ENCODE results near the gene TTC33.
"Not testable (repeated sequence)": the region's sequence is repeated elsewhere in the genome, so short reads cannot be mapped to it uniquely, and the experiment has no call there.

The TTC33 gene

DNA sequence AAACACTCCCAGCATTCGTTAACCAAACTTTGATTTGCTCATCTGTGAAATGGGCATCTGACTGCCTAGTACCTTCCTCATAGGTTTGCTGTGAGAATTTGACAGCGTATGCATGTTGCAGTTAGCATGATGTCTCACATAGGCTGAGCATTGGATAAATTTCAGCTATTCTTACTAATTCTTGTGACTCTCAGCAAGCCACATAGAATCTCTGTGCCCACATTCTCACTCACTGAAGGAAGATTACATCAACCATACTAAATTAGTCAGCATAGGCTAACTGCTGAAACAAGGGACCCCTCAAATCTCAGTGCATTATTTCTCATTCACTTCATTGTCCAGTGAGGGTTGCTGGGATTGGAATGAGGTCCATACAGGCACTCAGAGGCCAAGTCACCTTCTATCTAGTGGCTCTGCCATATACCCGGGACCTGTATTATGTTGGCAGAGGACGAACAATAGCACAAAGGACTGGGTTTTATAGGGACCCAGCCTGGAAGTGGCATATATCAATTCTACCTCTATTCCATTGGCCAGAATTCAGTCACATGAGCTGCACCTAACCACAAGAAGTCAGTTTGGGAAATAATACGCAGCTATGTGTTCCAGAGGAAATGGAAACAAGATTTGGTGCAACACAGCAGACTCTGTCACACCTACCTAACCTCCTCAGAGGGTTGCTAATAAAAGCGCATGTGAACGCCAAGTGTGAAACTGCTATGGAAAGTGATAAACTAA lies 80.2 kb downstream of the TTC33 start:
- DNase-seq (ENCODE audit: insufficient read length, low spot score) (no peak), FAIRE-seq (no peak)
- TF ChIP-seq POLR2A (IDR thresholded peaks at IDR 0.05; ENCODE audit: low read depth, low read length): no peak

DNA sequence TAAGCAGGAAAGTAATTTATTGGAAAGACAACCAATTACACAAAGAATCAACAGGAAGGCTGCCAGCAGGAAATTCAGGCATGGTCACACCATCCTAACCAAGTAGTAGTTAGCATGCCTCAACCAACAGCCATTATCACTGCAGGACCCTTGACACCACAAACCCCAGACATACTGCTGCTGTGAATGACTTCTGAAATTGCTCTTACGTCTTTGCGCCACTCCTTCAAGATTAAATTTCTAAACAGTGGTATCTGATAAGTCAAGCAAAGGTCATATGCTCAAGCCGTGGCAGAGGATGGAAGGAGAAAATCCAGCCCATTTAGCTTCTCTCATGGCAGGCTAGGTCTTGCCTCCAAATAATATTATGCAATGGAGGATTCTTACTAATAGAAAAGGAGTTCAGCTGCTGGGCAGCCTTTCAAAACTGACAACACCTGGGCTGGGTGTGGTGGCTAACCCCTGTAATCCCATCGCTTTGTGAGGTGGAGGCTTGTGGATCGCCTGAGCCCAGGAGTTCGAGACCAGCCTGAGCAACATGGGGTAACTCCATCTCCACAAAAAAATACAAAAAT lies 81.0 kb downstream of the TTC33 start:
- FAIRE-seq: no peak
- no peak for TF ChIP-seq POLR2A (IDR thresholded peaks at IDR 0.05; ENCODE audit: low read depth, low read length)
- DNase-seq (ENCODE audit: insufficient read length, low spot score): no peak

DNA sequence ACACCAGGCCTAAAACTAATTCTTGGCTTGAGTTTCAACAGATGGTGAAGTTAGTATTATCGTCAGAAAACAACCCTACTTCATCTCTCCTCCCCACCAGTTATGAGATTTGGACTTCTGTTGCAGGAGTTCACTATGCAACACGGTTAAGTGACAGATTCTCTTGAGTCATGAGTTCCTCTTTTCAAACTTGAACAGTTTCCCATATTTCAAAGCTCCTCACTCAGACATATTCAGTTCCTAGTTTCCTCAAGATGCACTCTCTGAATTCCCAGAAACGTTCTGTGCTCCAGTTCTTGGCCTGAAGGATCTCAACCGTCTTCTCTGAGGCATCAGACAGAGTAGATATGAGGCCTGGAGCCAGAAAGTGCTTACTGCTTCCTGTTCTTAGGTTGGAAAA lies 83.3 kb downstream of the TTC33 start:
- no peak for FAIRE-seq
- DNase-seq (ENCODE audit: insufficient read length, low spot score): no peak
- TF ChIP-seq POLR2A (IDR thresholded peaks at IDR 0.05; ENCODE audit: low read depth, low read length): no peak

DNA sequence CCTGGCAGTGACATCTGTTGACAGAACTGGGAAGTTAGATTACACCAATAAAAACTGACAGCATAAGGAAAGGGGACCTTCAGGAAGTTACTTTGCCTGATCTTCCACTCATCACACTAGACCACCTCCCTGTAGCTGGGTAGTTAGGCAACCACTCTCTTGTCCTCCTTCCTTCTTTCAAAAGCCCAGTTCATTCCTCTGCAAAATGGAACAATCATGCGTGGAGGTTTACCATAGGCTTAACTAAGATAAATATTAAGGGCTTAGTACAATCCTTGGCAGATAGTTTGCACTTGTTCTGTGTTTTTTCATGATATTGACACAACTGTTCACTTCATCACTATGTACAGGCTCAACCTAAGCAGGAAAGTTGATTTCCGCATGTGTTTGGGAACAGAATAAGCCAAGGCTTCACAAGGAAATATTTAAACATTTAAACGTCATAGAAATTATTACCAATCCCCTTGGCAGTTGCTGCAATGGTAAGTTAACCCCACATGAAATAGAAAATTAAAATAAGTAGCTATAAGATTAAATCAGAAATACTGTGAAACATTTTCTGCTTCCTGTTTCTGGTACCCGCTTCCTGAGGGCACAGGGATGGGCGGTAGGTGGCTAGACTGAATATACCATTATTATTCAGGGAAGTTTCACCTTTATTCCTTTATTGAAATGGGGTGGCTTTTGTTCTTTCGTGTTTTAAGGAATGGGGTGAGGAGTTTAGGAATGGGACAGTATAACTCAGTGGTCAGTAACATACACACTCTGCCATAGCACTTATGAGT lies 86.0 kb downstream of the TTC33 start:
- DNase-seq (ENCODE audit: insufficient read length, low spot score) (no peak), FAIRE-seq (no peak)
- no peak for TF ChIP-seq POLR2A (IDR thresholded peaks at IDR 0.05; ENCODE audit: low read depth, low read length)

DNA sequence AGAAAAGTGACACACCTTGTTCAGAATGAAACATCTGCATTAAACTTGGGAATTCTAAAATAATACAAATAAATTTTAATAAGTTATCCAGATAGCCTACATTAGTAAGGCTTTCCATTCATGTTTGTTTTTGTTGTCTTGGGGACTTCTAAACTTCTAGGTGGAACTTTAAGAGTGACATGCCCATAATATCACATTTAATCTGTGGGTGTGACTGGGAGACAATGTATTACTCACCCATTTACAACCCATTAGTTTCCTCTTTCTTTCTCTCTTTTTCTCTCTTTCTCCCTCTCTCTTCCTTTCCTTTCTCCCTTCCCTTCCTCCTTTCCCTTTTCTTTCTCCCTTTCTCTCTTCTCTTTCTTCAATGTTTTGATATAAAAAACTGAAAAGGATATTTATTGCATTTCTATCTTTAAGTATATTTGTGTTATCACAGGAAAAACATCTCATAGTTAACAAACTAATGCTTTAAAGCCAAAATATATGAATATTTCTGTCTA lies 88.5 kb downstream of the TTC33 start:
- DNase-seq (ENCODE audit: insufficient read length, low spot score) (no peak), FAIRE-seq (peak; percentile 45)
- no peak for TF ChIP-seq POLR2A (IDR thresholded peaks at IDR 0.05; ENCODE audit: low read depth, low read length)

DNA sequence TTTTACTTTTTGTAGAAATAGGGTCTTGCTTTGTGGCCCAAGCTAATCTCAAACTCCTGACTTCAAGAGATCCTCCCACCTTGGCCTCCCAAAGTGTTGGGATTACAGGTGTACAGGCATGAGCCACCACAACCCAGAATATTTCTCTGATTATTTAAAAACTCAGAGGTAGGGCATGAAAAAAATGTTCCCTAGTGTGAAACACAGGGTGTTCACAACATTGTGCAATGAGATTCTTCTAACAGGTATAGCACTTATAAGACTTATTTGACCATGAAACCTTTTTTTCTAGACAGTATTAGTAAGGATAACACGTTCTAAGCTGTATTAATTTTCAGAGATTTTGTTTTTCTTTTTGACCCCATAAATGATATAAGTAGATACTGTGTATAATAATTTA lies 89.1 kb downstream of the TTC33 start:
- FAIRE-seq (peak; percentile 27), DNase-seq (ENCODE audit: insufficient read length, low spot score) (no peak)
- no peak for TF ChIP-seq POLR2A (IDR thresholded peaks at IDR 0.05; ENCODE audit: low read depth, low read length)

DNA sequence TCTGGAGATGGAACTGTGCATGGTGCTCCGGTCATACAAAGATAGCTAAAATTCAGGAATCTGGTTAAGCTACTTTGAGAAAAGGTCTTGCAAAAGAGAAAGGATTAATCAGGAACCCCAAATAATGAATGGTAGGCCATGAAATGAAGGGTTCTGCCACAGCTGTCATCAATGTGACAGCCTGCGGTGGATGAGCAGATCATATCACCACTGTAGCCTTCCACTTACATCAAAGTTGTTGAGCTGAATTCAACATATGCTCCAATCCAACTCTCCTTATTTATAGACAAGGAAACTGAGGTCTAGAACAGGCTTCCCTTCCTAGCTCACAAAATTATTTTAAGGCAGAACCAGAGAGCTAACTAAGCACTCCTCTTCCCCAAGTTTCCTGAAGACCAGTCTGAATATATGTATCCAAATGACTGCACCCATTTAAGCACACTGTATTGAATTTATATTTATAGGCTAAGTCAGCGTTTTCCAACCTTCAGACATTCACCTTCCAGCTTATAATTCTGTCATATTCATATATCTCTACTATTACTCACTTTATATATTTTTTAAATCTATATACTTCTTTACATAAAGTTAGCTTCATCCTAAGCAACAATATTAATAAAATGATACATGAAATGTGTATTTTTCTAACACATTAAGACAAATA lies 90.0 kb downstream of the TTC33 start:
- DNase-seq (ENCODE audit: insufficient read length, low spot score) (no peak), FAIRE-seq (no peak)
- no peak for TF ChIP-seq POLR2A (IDR thresholded peaks at IDR 0.05; ENCODE audit: low read depth, low read length)

DNA sequence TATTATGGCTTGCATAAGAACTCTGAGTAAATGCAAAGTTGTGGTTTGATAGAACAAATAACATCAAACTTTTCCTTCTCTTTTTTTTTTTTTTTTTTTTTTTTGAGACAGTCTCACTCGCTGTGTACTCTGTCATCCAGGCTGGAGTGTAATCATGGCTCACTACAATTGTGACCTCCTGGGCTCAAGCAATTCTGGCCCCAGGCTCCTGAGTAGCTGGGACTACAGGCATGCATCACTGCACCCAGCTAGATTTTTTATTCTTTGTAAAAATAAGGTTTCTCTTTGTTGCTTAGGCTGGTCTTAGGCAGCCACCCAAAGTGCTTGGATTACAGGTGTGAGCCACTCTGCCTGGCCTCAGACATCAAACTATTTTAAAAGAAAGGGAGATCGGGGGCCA lies 95.0 kb downstream of the TTC33 start:
- DNase-seq (ENCODE audit: insufficient read length, low spot score): no peak
- no peak for TF ChIP-seq POLR2A (IDR thresholded peaks at IDR 0.05; ENCODE audit: low read depth, low read length)
- no peak for FAIRE-seq

DNA sequence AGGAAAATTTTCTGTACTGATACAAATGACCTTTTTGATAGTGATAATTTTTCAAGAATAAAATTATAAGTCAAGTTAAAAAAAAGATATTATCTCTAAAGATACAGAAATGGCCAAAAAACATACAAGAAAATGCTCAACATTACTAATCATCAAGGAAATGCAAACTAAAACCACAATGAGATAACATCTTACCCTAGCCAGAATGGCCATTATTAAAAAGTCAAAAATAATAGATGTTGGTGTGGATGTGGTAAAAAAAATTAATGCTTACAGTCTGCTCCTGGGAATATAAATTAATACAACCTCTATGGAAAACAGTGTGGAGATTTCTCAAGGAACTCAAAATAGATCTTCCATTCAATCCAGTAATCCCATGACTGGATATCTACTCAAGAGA lies 99.0 kb downstream of the TTC33 start:
- no peak for TF ChIP-seq POLR2A (IDR thresholded peaks at IDR 0.05; ENCODE audit: low read depth, low read length)
- DNase-seq (ENCODE audit: insufficient read length, low spot score): no peak
- no peak for FAIRE-seq

DNA sequence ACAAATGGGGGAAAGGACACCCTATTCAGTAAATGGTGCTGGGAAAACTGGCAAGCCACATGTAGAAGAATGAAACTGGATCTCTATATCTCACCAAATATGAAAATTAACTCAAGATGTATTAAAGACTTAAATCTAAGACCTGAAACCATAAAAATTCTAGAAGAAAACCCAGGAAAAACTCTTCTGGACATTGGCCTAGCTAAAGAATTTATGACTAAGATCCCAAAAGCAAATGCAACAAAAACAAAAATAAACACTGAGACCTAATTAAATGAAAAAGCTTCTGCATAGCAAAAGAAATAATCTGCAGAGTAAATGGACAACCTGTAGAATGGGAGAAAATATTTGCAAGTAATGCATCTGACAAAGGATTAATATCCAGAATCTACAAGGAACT lies 99.7 kb downstream of the TTC33 start:
- FAIRE-seq; DNase-seq (ENCODE audit: insufficient read length, low spot score): not testable (repeated sequence)

DNA sequence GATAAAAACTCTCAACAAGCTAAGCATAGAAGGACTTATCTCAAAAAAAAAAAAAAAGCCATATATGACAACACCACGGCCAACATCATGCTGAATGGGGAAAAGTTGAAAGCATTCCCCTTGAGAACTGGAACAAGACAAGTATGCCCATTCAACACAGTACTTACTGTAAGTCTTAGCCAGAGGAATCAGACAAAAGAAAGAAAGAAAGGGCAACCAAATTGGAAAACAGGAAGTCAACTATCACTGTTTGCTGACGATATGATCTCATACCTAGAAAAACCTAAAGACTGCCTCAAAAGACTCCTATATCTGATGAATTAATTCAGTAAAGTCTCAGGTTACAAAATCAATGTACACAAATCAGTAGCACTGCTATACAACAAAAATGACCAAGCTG lies 100.6 kb downstream of the TTC33 start:
- FAIRE-seq (no peak), DNase-seq (ENCODE audit: insufficient read length, low spot score) (no peak)
- TF ChIP-seq POLR2A (IDR thresholded peaks at IDR 0.05; ENCODE audit: low read depth, low read length): no peak

DNA sequence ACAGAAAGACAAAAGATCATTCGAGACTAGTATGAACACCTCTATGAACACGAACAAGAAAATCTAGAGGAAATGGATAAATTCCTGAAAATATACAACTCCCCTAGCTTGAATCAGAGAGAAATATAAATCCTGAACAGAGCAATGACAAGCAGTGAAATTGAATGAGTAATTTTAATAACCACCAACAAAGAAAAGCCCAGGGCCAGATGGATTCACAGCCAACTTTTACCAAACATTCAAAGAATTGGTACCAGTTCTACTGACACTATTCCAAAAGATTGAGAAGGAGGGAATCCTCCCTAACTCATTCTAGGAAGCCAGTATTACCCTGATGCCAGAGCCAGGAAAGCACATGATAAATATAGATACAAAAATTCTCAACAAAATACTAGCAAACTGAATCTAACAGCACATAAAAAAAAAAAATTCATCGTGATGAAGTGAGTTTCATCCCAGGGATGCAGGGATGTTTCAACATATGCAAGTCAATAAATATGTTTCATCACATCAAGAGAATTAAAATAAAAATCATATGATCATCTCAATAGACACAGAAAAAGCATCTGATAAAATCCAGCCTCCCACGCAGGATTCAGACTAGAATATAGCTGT lies 101.3 kb downstream of the TTC33 start:
- FAIRE-seq: no peak
- DNase-seq (ENCODE audit: insufficient read length, low spot score): no peak
- no peak for TF ChIP-seq POLR2A (IDR thresholded peaks at IDR 0.05; ENCODE audit: low read depth, low read length)

DNA sequence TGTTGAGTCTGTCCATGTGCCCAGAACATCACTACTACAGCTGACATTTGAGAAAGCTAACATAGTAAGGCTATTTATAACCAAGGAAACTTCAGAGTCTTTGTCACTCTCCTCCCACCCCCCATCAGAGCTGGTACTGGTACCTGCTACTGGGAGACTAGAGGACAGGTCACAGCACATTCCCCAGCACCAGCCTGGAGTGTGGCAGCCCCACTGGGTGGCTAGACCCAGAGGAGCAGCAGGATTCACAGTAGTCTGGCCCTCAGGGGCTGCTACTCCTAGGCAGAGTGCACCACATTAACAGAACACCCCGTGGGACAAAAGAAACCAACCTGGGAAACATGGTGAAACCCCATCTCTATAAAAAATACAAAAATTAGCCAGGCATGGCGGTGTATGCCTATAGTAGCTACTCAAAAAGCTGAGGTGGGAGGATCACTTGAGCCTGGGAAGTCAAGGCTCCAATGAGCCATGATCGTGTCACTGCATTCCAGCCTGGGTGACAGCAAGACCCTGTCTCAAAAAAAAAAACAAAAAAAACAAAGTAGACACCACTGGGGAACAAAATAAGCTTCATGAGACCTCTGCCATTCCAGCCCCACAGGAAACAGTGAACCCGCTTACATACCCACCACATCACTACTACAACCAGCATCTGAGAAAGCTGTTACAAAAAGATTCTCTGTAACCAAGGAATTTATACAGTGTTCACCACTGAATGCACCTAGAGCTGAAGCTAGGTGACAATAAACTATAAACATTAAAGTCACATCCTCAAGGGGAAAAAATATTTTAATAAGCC lies 102.3 kb downstream of the TTC33 start:
- FAIRE-seq (no peak), DNase-seq (ENCODE audit: insufficient read length, low spot score) (no peak)
- TF ChIP-seq POLR2A (IDR thresholded peaks at IDR 0.05; ENCODE audit: low read depth, low read length): no peak

Measured in H54 (cell line).